ENCODE data around the gene LRRC25. TPM values are rescaled to one million over a fixed set of nuclear protein-coding genes. Genes with fewer than 3 reads are reported as not detected.
A peak's percentile ranks its signal among the peaks of the same experiment; 100 is the strongest.
"Not testable (repeated sequence)": the region's sequence is repeated elsewhere in the genome, so short reads cannot be mapped to it uniquely, and the experiment has no call there.

The LRRC25 gene
- total RNA-seq, 6 experiments from 2014 or later: 1.9 to 12.6 (median 3.2) TPM

GRCh38 chr19:18364826-18365528 is 32.4 kb downstream of the LRRC25 start:
- H3K27me3 ChIP-seq: no peaks in the 10 kb centered on the region
- H3K9me3 ChIP-seq: no peaks in the 10 kb centered on the region
- H3K27ac ChIP-seq: peak overlapping the region; percentile 51 to 90 (median 70)
- no peak overlapping the region for H3K4me3 ChIP-seq
- TF ChIP-seq, protein P1, sequence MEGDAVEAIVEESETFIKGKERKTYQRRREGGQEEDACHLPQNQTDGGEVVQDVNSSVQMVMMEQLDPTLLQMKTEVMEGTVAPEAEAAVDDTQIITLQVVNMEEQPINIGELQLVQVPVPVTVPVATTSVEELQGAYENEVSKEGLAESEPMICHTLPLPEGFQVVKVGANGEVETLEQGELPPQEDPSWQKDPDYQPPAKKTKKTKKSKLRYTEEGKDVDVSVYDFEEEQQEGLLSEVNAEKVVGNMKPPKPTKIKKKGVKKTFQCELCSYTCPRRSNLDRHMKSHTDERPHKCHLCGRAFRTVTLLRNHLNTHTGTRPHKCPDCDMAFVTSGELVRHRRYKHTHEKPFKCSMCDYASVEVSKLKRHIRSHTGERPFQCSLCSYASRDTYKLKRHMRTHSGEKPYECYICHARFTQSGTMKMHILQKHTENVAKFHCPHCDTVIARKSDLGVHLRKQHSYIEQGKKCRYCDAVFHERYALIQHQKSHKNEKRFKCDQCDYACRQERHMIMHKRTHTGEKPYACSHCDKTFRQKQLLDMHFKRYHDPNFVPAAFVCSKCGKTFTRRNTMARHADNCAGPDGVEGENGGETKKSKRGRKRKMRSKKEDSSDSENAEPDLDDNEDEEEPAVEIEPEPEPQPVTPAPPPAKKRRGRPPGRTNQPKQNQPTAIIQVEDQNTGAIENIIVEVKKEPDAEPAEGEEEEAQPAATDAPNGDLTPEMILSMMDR (IDR thresholded peaks at IDR 0.05): no peak
- peak; percentile 24 for TF ChIP-seq POLR2A (IDR thresholded peaks at IDR 0.05)
- peak; percentile 73 to 80 (median 74) for ATAC-seq
- peaks cover 0 to 18% (median 5%) of the 10 kb centered on the region in 4 donors for H3K4me1 ChIP-seq
- peak; percentile 76 to 82 (median 79) for DNase-seq
- intact Hi-C loops (cut with DNase I): no loop called here
- peaks cover 0 to 19% (median 8%) of the 10 kb centered on the region in 4 donors for H3K36me3 ChIP-seq
- WGBS (ENCODE audit: insufficient coverage, low coverage, low lambda C conversion rate, missing lambda C conversion rate): 8% methylated on average over 3 of the region's 15 CpGs

DNA sequence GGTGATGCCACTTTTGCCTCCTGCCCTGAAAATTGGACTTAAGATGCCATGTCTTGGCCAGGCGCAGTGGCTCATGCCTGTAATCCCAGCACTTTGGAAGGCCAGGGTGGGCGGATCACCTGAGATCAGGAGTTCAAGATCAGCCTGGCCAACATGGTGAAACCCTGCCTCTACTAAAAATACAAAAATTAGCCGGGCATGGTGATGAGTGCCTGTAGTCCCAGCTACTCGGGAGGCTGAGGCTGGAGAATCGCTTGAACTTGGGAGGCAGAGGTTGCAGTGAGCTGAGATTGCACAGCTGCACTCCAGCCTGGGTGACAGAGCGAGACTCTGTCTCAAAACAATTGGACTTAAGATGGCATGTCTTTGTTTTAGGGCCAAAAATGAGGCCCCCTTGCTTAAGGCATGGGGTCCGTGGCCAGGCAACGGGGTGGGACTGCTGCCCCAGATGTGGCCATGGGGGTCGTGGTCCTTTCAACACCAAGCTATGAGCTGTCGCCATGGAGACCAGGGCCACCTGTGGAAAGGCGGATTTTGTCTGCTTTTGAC is 33.1 kb downstream of the LRRC25 start:
- intact Hi-C loops (cut with DNase I); H3K9me3 ChIP-seq; DNase-seq; H3K4me3 ChIP-seq; H3K27me3 ChIP-seq: not testable (repeated sequence)
- ATAC-seq: peak in 2 of 4 donors; percentile 4 to 24
- Histone ChIP-seq H3K4me1 (peaks cover 0 to 18% (median 5%) of the 10 kb centered on the region in 4 donors), H3K36me3 (peaks cover 0 to 25% (median 8%) of the 10 kb centered on the region in 4 donors), H3K27ac (peak overlapping the region; percentile 51 to 90 (median 70))
- 33% methylated on average over 6 of the region's 11 CpGs for WGBS (ENCODE audit: insufficient coverage, low coverage, low lambda C conversion rate, missing lambda C conversion rate)

DNA sequence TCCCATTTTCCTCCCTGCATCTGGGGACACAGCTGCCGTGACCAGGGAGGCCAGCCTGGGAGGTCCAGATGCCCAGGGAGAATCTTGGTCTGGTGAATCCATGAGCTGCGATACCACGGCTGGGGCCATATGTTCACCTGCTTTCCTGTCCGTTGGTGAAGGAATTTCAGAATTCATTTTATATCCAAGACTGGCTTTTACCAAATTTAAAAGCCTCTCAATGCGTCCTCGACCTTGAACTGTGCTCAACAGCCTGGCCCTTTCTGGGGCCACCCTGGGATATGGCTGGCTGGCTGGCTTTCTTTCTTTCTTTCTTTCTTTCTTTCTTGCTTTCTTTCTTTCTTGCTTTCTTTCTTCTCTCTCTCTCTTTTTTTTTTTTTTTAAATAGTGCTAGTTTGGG is 33.6 kb downstream of the LRRC25 start:
- no peak for DNase-seq
- TF ChIP-seq, protein P1 (IDR thresholded peaks at IDR 0.05): no peak
- TF ChIP-seq POLR2A (IDR thresholded peaks at IDR 0.05): no peak
- Histone ChIP-seq H3K4me3 (no peak overlapping the region), H3K27me3 (no peaks in the 10 kb centered on the region), H3K9me3 (no peaks in the 10 kb centered on the region), H3K27ac (peak overlapping the region in 2 of 3 donors; percentile 70 to 90), H3K36me3 (peaks cover 0 to 30% (median 10%) of the 10 kb centered on the region in 4 donors), H3K4me1 (peaks cover 0 to 18% (median 5%) of the 10 kb centered on the region in 4 donors)
- no peak for ATAC-seq
- intact Hi-C loops (cut with DNase I): no loop called here
- WGBS (ENCODE audit: insufficient coverage, low coverage, low lambda C conversion rate, missing lambda C conversion rate): 71% methylated on average over 4 of the region's 6 CpGs

DNA sequence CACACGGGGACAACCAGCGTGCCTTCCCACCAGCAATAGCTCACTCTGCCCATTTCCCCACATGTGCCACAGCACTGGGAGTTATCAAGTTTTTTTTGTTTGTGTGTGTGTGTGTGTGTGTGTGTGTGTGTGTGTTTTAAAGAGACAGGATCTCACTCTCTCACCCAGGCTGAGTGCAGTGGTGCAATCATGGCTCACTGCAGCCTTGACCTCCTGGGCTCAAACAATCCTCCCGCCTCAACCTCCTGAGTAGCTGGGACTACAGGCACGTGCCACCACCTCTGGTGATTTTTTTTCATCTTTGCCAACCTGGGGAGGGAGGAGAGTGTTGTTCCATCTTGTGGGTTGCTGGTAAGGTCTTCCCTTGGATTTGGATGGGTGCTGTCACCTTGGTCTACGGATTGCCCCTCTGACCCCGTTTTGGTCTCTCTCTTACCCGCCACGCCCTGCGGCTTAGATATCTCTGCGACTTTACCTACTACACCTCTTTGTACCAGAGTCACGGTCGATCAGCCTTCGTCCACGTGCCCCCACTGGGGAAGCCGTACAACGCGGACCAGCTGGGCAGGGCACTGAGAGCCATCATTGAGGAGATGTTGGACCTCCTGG is 34.4 kb downstream of the LRRC25 start:
- peak overlapping the region in 2 of 3 donors; percentile 70 to 90 for H3K27ac ChIP-seq
- TF ChIP-seq, protein P1 (IDR thresholded peaks at IDR 0.05): no peak
- TF ChIP-seq POLR2A (IDR thresholded peaks at IDR 0.05): no peak
- ATAC-seq: peak in 3 of 4 donors; percentile 13 to 36 (median 24)
- H3K27me3 ChIP-seq: no peaks in the 10 kb centered on the region
- peaks cover 0 to 38% (median 14%) of the 10 kb centered on the region in 4 donors for H3K36me3 ChIP-seq
- intact Hi-C loops (cut with DNase I): no loop called here
- H3K4me3 ChIP-seq: no peak overlapping the region
- H3K4me1 ChIP-seq: peaks cover 0 to 18% (median 5%) of the 10 kb centered on the region in 4 donors
- DNase-seq: no peak
- WGBS (ENCODE audit: insufficient coverage, low coverage, low lambda C conversion rate, missing lambda C conversion rate): 78% methylated on average over 7 of the region's 17 CpGs
- H3K9me3 ChIP-seq: no peaks in the 10 kb centered on the region

- H3K4me1 ChIP-seq: peaks cover 0 to 32% (median 10%) of the 10 kb centered on the region in 4 donors
- DNase-seq (no peak), ATAC-seq (no peak)
- peaks cover 0 to 48% (median 16%) of the 10 kb centered on the region in 4 donors for H3K36me3 ChIP-seq
- H3K27ac ChIP-seq: no peak overlapping the region
- no peak overlapping the region for H3K4me3 ChIP-seq
- TF ChIP-seq POLR2A (IDR thresholded peaks at IDR 0.05): no peak
- TF ChIP-seq, protein P1 (IDR thresholded peaks at IDR 0.05): no peak
- intact Hi-C loops (cut with DNase I): no loop called here
- WGBS (ENCODE audit: insufficient coverage, low coverage, low lambda C conversion rate, missing lambda C conversion rate): 94% methylated on average over 8 of the region's 8 CpGs
- no peaks in the 10 kb centered on the region for H3K9me3 ChIP-seq
- H3K27me3 ChIP-seq: no peaks in the 10 kb centered on the region
These were observed 35.8 kb downstream of the LRRC25 start for GRCh38 chr19:18361646-18362045.
